CD4-positive, CD25-positive, alpha-beta regulatory T cell (primary cell): ENCODE data around the gene LARP4. TPM values are rescaled to one million over a fixed set of nuclear protein-coding genes. Genes with fewer than 3 reads are reported as not detected.
"Not testable (repeated sequence)": the region's sequence is repeated elsewhere in the genome, so short reads cannot be mapped to it uniquely, and the experiment has no call there.

ENCODE experiments used
- ATAC-seq, 2 donors: fragments of 150-1000 bp; cut with Tn5 transposase; one replicate each; pipeline ENCODE4 v1.10.0; 2021; ENCODE audit warnings: low read depth in 2 of 2, moderate number of reproducible peaks in 2 of 2, moderate library complexity in 1 of 2
- DNase-seq, 3 donors: peaks; one replicate each; pipeline versions ENCODE4 v3.0.0 to v3.0.0-alpha.2; 2012 to 2022; ENCODE audit warnings: mixed read lengths in 1 of 3
- H3K27ac ChIP-seq: one replicate; pipeline ENCODE4 v1.7.0; 2013; ENCODE audit warnings: mild to moderate bottlenecking, low read length; ENCODE audit not compliant: insufficient read depth, poor library complexity, severe bottlenecking
- H3K27me3 ChIP-seq: one replicate; pipeline ENCODE4 v1.7.0; 2013; ENCODE audit warnings: low read length; ENCODE audit not compliant: control insufficient read depth, insufficient read depth
- H3K36me3 ChIP-seq: one replicate; pipeline ENCODE4 v1.7.0; 2013; ENCODE audit warnings: mild to moderate bottlenecking, low read length, moderate library complexity; ENCODE audit not compliant: control insufficient read depth, insufficient read depth
- H3K4me1 ChIP-seq: 2 replicates; pipeline ENCODE4 v1.7.0; 2013; ENCODE audit warnings: mild to moderate bottlenecking, low read length; ENCODE audit not compliant: insufficient read depth, control insufficient read depth, poor library complexity, severe bottlenecking
- H3K4me3 ChIP-seq: one replicate; pipeline ENCODE4 v1.7.0; 2013; ENCODE audit warnings: low read depth, mild to moderate bottlenecking, low read length, moderate library complexity
- H3K9me3 ChIP-seq, 2 experiments: 1 replicate in 1 of 2; 2 replicates in 1 of 2; pipeline ENCODE4 v1.7.0; 2013; ENCODE audit warnings: low read length in 2 of 2, mild to moderate bottlenecking in 1 of 2, moderate library complexity in 1 of 2; ENCODE audit not compliant: control insufficient read depth in 2 of 2
- H3K27ac Mint-ChIP-seq, 3 donors: one replicate each; pipeline ENCODE4 v1.8.0; 2020 to 2022; ENCODE audit warnings: mild to moderate bottlenecking in 3 of 3, mixed read lengths in 3 of 3, moderate library complexity in 2 of 3
- H3K27me3 Mint-ChIP-seq: one replicate; pipeline ENCODE4 v1.8.0; 2022; ENCODE audit warnings: mild to moderate bottlenecking, mixed read lengths
- H3K36me3 Mint-ChIP-seq: one replicate; pipeline ENCODE4 v1.8.0; 2020; ENCODE audit warnings: mixed read lengths
- H3K4me1 Mint-ChIP-seq, 4 donors: one replicate each; pipeline ENCODE4 v1.8.0; 2020 to 2022; ENCODE audit warnings: mixed read lengths in 4 of 4, mild to moderate bottlenecking in 1 of 4
- H3K4me3 Mint-ChIP-seq, 4 donors: one replicate each; pipeline ENCODE4 v1.8.0; 2020 to 2022; ENCODE audit warnings: mild to moderate bottlenecking in 4 of 4, mixed read lengths in 4 of 4, moderate library complexity in 3 of 4
- H3K9me3 Mint-ChIP-seq, 7 donors: one replicate each; pipeline ENCODE4 v1.8.0; 2020 to 2022; ENCODE audit warnings: mixed read lengths in 7 of 7, mild to moderate bottlenecking in 3 of 7, moderate library complexity in 2 of 7
- polyA plus RNA-seq, 4 donors: library from polyadenylated mRNA; unstranded; fragments of 300-500 nt; fragmentation: Illumina TruSeq; gene quantifications; one replicate each; pipeline ENCODE4 v1.2.3, GENCODE V29; 2021
- total RNA-seq: library from RNA; stranded (reverse); gene quantifications from one replicate; pipeline ENCODE4 v1.2.3, GENCODE V29; 2022

Gene LARP4
- total and polyA plus RNA-seq, 5 donors from 2014 or later: 13.7 to 35.1 (median 16.1) TPM

DNA sequence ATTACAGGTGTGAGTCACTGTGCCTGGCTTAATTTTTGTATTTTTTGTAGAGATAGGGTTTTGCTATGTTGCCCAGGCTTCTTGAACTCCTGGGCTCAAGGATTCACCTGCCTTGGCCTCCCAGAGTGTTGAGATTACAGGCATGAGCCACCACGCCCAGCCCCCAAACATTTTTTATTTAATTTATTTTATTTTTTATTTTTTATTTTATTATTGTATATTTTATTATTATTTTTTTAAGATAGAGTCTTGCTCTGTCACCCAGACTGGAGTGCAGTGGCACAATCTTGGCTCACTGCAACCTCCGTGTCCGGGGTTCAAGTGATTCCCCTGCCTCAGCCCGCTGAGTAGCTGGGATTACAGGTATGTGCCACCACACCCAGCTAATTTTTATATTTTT is 121.1 kb downstream of the LARP4 start:
- Mint-ChIP-seq H3K36me3 (peaks cover 21% of the 10 kb centered on the region), H3K4me1 (peaks cover 38 to 56% (median 48%) of the 10 kb centered on the region in 4 donors), H3K27ac (peak overlapping the region in 1 of 3 donors; percentile 81), H3K4me3 (peak overlapping the region in 1 of 4 donors; percentile 29)
- H3K4me1 ChIP-seq: peaks cover 48% of the 10 kb centered on the region
- H3K9me3 ChIP-seq, H3K9me3 Mint-ChIP-seq, H3K27me3 ChIP-seq, H3K27ac ChIP-seq, DNase-seq, H3K4me3 ChIP-seq, H3K27me3 Mint-ChIP-seq, ATAC-seq, H3K36me3 ChIP-seq: not testable (repeated sequence)

DNA sequence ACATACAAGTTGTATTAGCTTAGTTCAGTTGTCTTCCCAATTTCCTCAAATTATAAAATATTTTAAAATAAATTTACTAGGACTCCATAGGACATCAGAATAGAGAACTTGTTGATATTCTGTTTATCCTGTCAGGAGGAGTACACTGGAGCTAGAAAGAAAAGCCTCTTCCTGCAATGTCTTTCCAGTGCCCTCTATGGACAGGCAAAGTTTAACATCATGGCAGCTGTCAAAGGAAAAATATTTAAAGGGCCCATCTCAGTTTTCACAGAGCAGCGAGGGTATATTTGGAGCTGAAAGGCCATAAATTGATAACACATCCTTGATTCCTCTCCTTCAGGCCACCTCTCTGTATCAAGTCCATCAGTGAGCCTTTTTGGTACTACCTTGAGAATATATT is 123.1 kb downstream of the LARP4 start:
- no peak overlapping the region for H3K27ac ChIP-seq
- H3K4me1 ChIP-seq: peaks cover 37% of the 10 kb centered on the region
- H3K9me3 ChIP-seq: no peaks in the 10 kb centered on the region
- H3K27me3 ChIP-seq: no peaks in the 10 kb centered on the region
- H3K27me3 Mint-ChIP-seq: no peaks in the 10 kb centered on the region
- DNase-seq (no peak), ATAC-seq (no peak)
- H3K36me3 ChIP-seq: peaks cover 9% of the 10 kb centered on the region
- peak overlapping the region; percentile 40 to 88 (median 85) for H3K27ac Mint-ChIP-seq
- peaks cover 21% of the 10 kb centered on the region for H3K36me3 Mint-ChIP-seq
- no peak overlapping the region for H3K4me3 Mint-ChIP-seq
- H3K4me1 Mint-ChIP-seq: peaks cover 43 to 68% (median 51%) of the 10 kb centered on the region in 4 donors
- H3K4me3 ChIP-seq: no peak overlapping the region
- peaks cover 0 to 2% (median 0%) of the 10 kb centered on the region in 7 donors for H3K9me3 Mint-ChIP-seq

DNA sequence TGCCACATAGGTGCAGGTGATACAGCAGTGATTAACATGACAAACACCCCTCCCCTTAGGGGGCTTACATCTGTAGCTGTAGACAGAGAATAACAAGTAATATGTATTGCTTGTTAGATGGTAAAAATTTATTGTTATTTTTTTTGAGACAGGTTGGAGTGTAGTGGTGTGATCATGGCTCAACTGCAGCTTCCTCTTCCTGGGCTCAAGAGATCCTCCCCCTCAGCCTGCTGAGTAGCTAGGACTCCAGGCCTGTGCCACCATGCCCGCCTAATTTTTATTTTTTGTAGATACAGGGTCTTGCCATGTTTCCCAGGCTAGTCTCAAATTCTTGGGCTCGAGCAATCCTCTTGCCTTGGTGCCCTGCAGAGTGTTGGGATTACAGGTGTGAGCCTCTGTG is 123.9 kb downstream of the LARP4 start:
- Histone ChIP-seq H3K36me3 (peaks cover 9% of the 10 kb centered on the region), H3K27me3 (no peaks in the 10 kb centered on the region)

DNA sequence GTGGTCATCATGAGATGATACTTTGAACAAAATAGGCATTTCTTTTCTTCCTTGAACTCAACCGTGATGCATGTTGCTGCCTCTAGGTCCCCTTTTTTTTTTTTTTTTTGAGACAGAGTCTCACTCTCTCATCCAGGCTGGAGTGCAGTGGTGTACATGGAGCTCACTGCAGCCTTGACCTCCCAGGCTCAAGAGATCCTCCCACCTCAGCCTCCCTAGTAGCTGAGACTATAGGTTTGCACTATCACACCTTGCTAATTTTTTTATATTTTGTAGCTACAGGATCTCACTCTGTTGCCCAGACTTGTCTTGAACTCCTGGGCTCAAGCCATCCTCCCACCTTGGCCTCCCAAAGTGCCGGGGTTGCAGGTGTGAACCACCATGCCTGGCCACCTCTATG is 124.7 kb downstream of the LARP4 start:
- peaks cover 36 to 64% (median 47%) of the 10 kb centered on the region in 4 donors for H3K4me1 Mint-ChIP-seq
- peaks cover 0 to 2% (median 0%) of the 10 kb centered on the region in 7 donors for H3K9me3 Mint-ChIP-seq
- Histone ChIP-seq H3K36me3 (peaks cover 9% of the 10 kb centered on the region), H3K27ac (no peak overlapping the region), H3K9me3 (no peaks in the 10 kb centered on the region), H3K27me3 (no peaks in the 10 kb centered on the region), H3K4me3 (no peak overlapping the region), H3K4me1 (peaks cover 28% of the 10 kb centered on the region)
- ATAC-seq: no peak
- DNase-seq: no peak
- H3K4me3 Mint-ChIP-seq: peak overlapping the region in 1 of 4 donors; percentile 48
- H3K27ac Mint-ChIP-seq: peak overlapping the region in 1 of 3 donors; percentile 88
- peaks cover 21% of the 10 kb centered on the region for H3K36me3 Mint-ChIP-seq
- H3K27me3 Mint-ChIP-seq: no peaks in the 10 kb centered on the region

More for the DNA sequence above, 123.9 kb downstream of the LARP4 start:
- peak overlapping the region in 1 of 4 donors; percentile 4 for H3K4me3 Mint-ChIP-seq
- H3K4me1 ChIP-seq: peaks cover 37% of the 10 kb centered on the region
- H3K36me3 Mint-ChIP-seq: peaks cover 21% of the 10 kb centered on the region
- H3K9me3 ChIP-seq: no peaks in the 10 kb centered on the region
- H3K4me1 Mint-ChIP-seq: peaks cover 40 to 72% (median 51%) of the 10 kb centered on the region in 4 donors
- H3K27ac Mint-ChIP-seq: peak overlapping the region; percentile 32 to 85 (median 40)
- no peak for ATAC-seq
- no peak overlapping the region for H3K27ac ChIP-seq
- peaks cover 0 to 2% (median 0%) of the 10 kb centered on the region in 7 donors for H3K9me3 Mint-ChIP-seq
- no peak for DNase-seq
- no peaks in the 10 kb centered on the region for H3K27me3 Mint-ChIP-seq
- H3K4me3 ChIP-seq: no peak overlapping the region

DNA sequence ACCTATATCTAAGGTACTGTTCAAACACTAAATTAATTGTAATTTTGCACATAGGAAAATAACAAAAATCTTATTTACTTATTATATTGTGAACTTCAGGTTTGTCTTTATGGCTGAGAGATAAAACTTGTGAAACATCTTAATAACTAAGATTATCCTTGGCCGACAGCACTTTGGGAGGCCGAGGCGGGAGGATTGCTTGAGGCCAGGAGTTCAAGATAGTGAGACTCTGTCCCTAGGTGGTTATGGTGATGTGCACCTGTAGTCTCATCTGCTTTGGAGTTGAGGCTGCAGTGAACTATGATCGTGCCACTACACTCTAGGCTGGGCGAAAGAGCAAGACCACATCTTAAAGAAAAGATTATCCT is 126.7 kb downstream of the LARP4 start:
- no peak for DNase-seq
- H3K4me3 ChIP-seq: no peak overlapping the region
- H3K4me1 Mint-ChIP-seq: peaks cover 30 to 49% (median 39%) of the 10 kb centered on the region in 4 donors
- no peaks in the 10 kb centered on the region for H3K27me3 ChIP-seq
- H3K36me3 Mint-ChIP-seq: peaks cover 21% of the 10 kb centered on the region
- H3K27ac Mint-ChIP-seq: peak overlapping the region in 2 of 3 donors; percentile 2 to 39
- H3K4me1 ChIP-seq: peaks cover 28% of the 10 kb centered on the region
- no peaks in the 10 kb centered on the region for H3K9me3 Mint-ChIP-seq
- H3K36me3 ChIP-seq: peaks cover 9% of the 10 kb centered on the region
- H3K27me3 Mint-ChIP-seq: no peaks in the 10 kb centered on the region
- no peak overlapping the region for H3K27ac ChIP-seq
- H3K4me3 Mint-ChIP-seq: no peak overlapping the region
- H3K9me3 ChIP-seq: no peaks in the 10 kb centered on the region
- ATAC-seq: no peak

DNA sequence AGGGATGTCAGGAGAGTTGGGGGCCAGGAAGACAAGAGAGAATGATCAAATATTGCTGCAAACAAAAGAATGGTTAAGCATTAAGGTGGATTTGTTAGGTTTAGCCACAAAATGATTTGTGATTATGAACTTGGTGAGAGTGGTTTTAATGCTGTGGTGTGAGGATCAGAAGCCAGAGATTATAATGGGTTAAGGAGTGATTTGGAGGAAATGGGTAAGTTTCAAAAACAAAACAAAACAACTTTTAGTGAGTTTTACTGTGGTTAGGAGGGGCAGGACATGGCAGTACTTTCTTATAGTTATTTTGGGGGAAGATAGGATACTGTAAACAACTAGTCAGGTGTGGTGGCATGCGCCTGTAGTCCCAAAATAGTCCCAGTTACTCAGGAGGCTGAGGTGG is 128.1 kb downstream of the LARP4 start:
- Mint-ChIP-seq H3K4me1 (peaks cover 20 to 44% (median 32%) of the 10 kb centered on the region in 4 donors), H3K36me3 (peaks cover 15% of the 10 kb centered on the region), H3K9me3 (no peaks in the 10 kb centered on the region), H3K27me3 (no peaks in the 10 kb centered on the region), H3K27ac (peak overlapping the region in 2 of 3 donors; percentile 47 to 90), H3K4me3 (peak overlapping the region; percentile 7 to 59 (median 33))
- Histone ChIP-seq H3K27me3 (no peaks in the 10 kb centered on the region), H3K27ac (peak overlapping the region; percentile 34), H3K9me3 (no peaks in the 10 kb centered on the region), H3K4me3 (peak overlapping the region; percentile 9), H3K36me3 (peaks cover 7% of the 10 kb centered on the region), H3K4me1 (peaks cover 42% of the 10 kb centered on the region)
- DNase-seq (no peak), ATAC-seq (no peak)

DNA sequence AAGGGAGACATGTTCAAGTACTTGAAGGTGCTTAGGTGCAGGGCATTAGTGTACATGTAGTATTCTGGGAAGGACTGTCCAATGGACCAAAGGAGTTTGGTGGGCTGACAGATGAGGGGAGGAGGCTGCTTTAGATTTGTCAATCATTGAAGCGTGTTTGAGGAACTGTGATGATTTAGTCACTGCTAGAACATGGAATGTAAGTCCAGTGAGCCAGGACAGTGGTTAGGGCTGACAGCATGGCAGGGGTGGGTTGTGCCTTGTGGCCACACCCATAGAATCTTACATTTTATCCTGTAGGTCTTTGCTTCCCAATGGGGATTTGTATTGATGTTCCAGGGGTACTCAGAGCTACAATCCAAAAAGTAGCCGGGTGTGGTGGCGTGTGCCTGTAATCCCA is 128.7 kb downstream of the LARP4 start:
- H3K4me1 ChIP-seq: peaks cover 39% of the 10 kb centered on the region
- peaks cover 3% of the 10 kb centered on the region for H3K36me3 ChIP-seq
- H3K9me3 Mint-ChIP-seq: no peaks in the 10 kb centered on the region
- no peak overlapping the region for H3K27ac ChIP-seq
- H3K27ac Mint-ChIP-seq: peak overlapping the region in 2 of 3 donors; percentile 47 to 90
- H3K27me3 Mint-ChIP-seq: no peaks in the 10 kb centered on the region
- ATAC-seq: no peak
- H3K36me3 Mint-ChIP-seq: peaks cover 10% of the 10 kb centered on the region
- H3K4me1 Mint-ChIP-seq: peaks cover 20 to 39% (median 27%) of the 10 kb centered on the region in 4 donors
- DNase-seq: no peak
- peak overlapping the region in 3 of 4 donors; percentile 7 to 59 (median 35) for H3K4me3 Mint-ChIP-seq
- H3K4me3 ChIP-seq: no peak overlapping the region
- no peaks in the 10 kb centered on the region for H3K27me3 ChIP-seq
- H3K9me3 ChIP-seq: no peaks in the 10 kb centered on the region
